Measurements from ENCODE around the gene XIRP1. TPM values are rescaled to one million over a fixed set of nuclear protein-coding genes. Genes with fewer than 3 reads are reported as not detected.

Gene XIRP1
- total RNA-seq, 4 donors from 2014 or later, result 0.40 to 6.0 TPM; not detected in 2

GRCh38 chr3:39177708-39178332 is 14.6 kb downstream of the XIRP1 start:
- Histone ChIP-seq H3K27me3 (no peaks in the 10 kb centered on the region), H3K4me1 (peaks cover 20 to 43% (median 30%) of the 10 kb centered on the region in 4 donors), H3K4me3 (peak overlapping the region in 3 of 4 donors; percentile 40 to 59 (median 44)), H3K27ac (peak overlapping the region; percentile 84 to 94 (median 92)), H3K36me3 (no peaks in the 10 kb centered on the region), H3K9me3 (no peaks in the 10 kb centered on the region)
- 1% methylated on average over 31 of the region's 32 CpGs; no CpG with 5 or more reads in 1 of the 2 donors for WGBS, 2 donors (ENCODE audit: low coverage in 1 of 2)
- peak; percentile 87 for DNase-seq
- intact Hi-C loops (cut with DNase I; ENCODE audit: low total_unique reads) (no loop called here), in situ Hi-C loops (cut with MboI; ENCODE audit: low pct_ligation_motif_present in 1 of 4, low pct_unique_long_range_greater_than_20kb in 1 of 4, low sequenced_read_pairs in 3 of 4) (loop anchor here in 3 of 4 donors (25.0 kb wide), 2 partner anchors 109 to 209 kb away; partner anchors contain the start of genes SLC25A38 (in 3 of the 3) and CX3CR1 (in 1 of the 3))
- TF ChIP-seq CTCF (IDR thresholded peaks at IDR 0.05) (no peak), POLR2AphosphoS5 (IDR thresholded peaks at IDR 0.05) (peak; percentile 82 to 87 (median 83)), POLR2A (IDR thresholded peaks at IDR 0.05) (peak; percentile 64), EP300 (IDR thresholded peaks at IDR 0.05; ENCODE audit: low read depth) (no peak)

- in situ Hi-C loops (cut with MboI; ENCODE audit: low pct_ligation_motif_present in 1 of 4, low pct_unique_long_range_greater_than_20kb in 1 of 4, low sequenced_read_pairs in 3 of 4) (loop anchor here in 3 of 4 donors (25.0 kb wide), 2 partner anchors 111 to 211 kb away; partner anchors contain the start of genes SLC25A38 (in 3 of the 3) and CX3CR1 (in 1 of the 3)), intact Hi-C loops (cut with DNase I; ENCODE audit: low total_unique reads) (no loop called here)
- Histone ChIP-seq H3K27ac (peak overlapping the region; percentile 84 to 94 (median 92)), H3K27me3 (no peaks in the 10 kb centered on the region), H3K4me1 (peaks cover 17 to 37% (median 28%) of the 10 kb centered on the region in 4 donors), H3K9me3 (no peaks in the 10 kb centered on the region), H3K4me3 (no peak overlapping the region), H3K36me3 (no peaks in the 10 kb centered on the region)
- TF ChIP-seq EP300 (IDR thresholded peaks at IDR 0.05; ENCODE audit: low read depth) (no peak), CTCF (IDR thresholded peaks at IDR 0.05) (no peak), POLR2AphosphoS5 (IDR thresholded peaks at IDR 0.05) (no peak), POLR2A (IDR thresholded peaks at IDR 0.05) (no peak)
- 85 to 89% methylated on average over 4 to 6 of the region's 6 CpGs for WGBS, 2 donors (ENCODE audit: low coverage in 1 of 2)
- DNase-seq, result no peak
These were observed 16.2 kb downstream of the XIRP1 start for GRCh38 chr3:39176025-39176714.

DNA sequence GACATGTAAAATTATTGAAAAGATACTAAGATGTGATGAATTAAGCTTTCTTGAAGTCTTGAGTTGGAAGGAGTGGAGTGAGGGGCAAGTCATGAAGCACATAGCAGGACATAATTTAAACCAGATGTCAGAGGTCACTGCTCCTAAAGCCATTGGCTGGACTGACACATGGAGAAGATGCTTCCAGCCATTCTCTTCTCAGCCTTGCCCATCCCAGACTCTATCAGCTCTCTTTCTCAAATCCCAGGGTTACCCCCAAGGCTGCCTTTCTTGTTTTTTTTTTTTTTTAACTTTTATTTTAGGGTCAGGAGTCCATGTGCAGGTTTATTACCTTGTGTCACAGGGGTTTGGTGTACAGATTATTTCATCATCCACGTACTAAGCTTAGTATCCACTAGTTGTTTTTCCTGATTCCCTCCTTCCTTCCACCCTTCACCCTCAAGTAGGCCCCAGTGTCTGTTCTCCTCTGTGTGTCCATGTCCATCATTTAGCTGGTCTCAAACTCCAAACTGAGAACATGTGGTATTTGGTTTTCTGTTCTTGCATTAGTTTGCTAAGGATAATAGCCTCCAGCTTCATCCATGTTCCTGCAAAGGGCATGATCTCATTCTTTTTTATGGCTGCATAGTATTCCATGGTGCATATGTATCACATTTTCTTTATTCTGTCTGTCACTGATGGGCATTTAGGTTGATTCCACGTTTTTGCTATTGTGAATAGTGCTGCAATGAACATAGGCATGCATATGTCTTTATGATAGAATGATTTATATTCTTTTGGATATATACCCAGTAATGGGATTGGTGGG is 18.9 kb downstream of the XIRP1 start:
- DNase-seq, result no peak
- in situ Hi-C loops (cut with MboI; ENCODE audit: low pct_ligation_motif_present in 1 of 4, low pct_unique_long_range_greater_than_20kb in 1 of 4, low sequenced_read_pairs in 3 of 4), result no loop called here

More for the DNA sequence above, 18.9 kb downstream of the XIRP1 start:
- no peaks in the 10 kb centered on the region for H3K9me3 ChIP-seq
- no peak overlapping the region for H3K4me3 ChIP-seq
- H3K36me3 ChIP-seq, result no peaks in the 10 kb centered on the region
- H3K27me3 ChIP-seq, result no peaks in the 10 kb centered on the region
- intact Hi-C loops (cut with DNase I; ENCODE audit: low total_unique reads), result no loop called here
- WGBS, 2 donors (ENCODE audit: low coverage in 1 of 2), result 74 to 80% methylated on average over 2 of the region's 2 CpGs
- H3K4me1 ChIP-seq, result peaks cover 4 to 14% (median 9%) of the 10 kb centered on the region in 4 donors
- TF ChIP-seq EP300 (IDR thresholded peaks at IDR 0.05; ENCODE audit: low read depth) (no peak), POLR2AphosphoS5 (IDR thresholded peaks at IDR 0.05) (no peak), POLR2A (IDR thresholded peaks at IDR 0.05) (no peak), CTCF (IDR thresholded peaks at IDR 0.05) (no peak)
- no peak overlapping the region for H3K27ac ChIP-seq
